MM.1S (cell line): ENCODE data around the gene CCT5.
"Not testable (repeated sequence)": the region's sequence is repeated elsewhere in the genome, so short reads cannot be mapped to it uniquely, and the experiment has no call there.

Experiments used
- DNase-seq: peaks from one replicate; pipeline ENCODE4 v3.0.0-alpha.2; 2015
- H2AFZ ChIP-seq: fragments of 300-600 bp; sonication (generic); 2 replicates; pipeline ENCODE4 v1.6.0; 2016; ENCODE audit warnings: antibody characterized with exemption, low read length
- H3F3A ChIP-seq: fragments of 300-600 bp; sonication (generic); 2 replicates; pipeline ENCODE4 v1.6.1; 2016; ENCODE audit warnings: mild to moderate bottlenecking, antibody characterized with exemption, low read length, moderate library complexity, mixed read lengths; ENCODE audit not compliant: insufficient read depth
- H3K27ac ChIP-seq: fragments of 300-600 bp; sonication (generic); 2 replicates; pipeline ENCODE4 v1.5.1; 2016; ENCODE audit warnings: mild to moderate bottlenecking, low read length
- H3K27me3 ChIP-seq: fragments of 300-600 bp; sonication (generic); replicated peaks from 2 replicates; pipeline ENCODE4 v1.6.0; 2016; ENCODE audit warnings: low read length; ENCODE audit not compliant: insufficient read depth
- H3K36me3 ChIP-seq: fragments of 300-600 bp; sonication (generic); replicated peaks from 2 replicates; pipeline ENCODE4 v1.6.1; 2016; ENCODE audit warnings: mild to moderate bottlenecking, low read length, mixed read lengths; ENCODE audit not compliant: insufficient read depth
- H3K4me1 ChIP-seq: fragments of 300-600 bp; sonication (generic); 2 replicates; pipeline ENCODE4 v1.6.1; 2016; ENCODE audit warnings: low read length, mixed read lengths
- H3K4me2 ChIP-seq: fragments of 300-600 bp; sonication (generic); 2 replicates; pipeline ENCODE4 v1.6.0; 2016; ENCODE audit warnings: low read depth, low read length
- H3K4me3 ChIP-seq: fragments of 300-600 bp; sonication (generic); 2 replicates; pipeline ENCODE4 v1.5.1; 2016; ENCODE audit warnings: low read length, mixed read lengths
- H3K79me2 ChIP-seq: fragments of 300-600 bp; sonication (generic); 2 replicates; pipeline ENCODE4 v1.6.1; 2016; ENCODE audit warnings: mixed run types, low read length, mixed read lengths
- H3K9ac ChIP-seq: fragments of 300-600 bp; sonication (generic); 2 replicates; pipeline ENCODE4 v1.6.1; 2016; ENCODE audit warnings: low read length, mixed read lengths
- H3K9me2 ChIP-seq: fragments of 300-600 bp; sonication (generic); replicated peaks from 2 replicates; pipeline ENCODE4 v1.6.1; 2016; ENCODE audit warnings: mild to moderate bottlenecking, low read length, mixed read lengths; ENCODE audit not compliant: insufficient read depth
- H3K9me3 ChIP-seq: fragments of 300-600 bp; sonication (generic); replicated peaks from 2 replicates; pipeline ENCODE4 v1.6.1; 2016; ENCODE audit warnings: mild to moderate bottlenecking, low read length, mixed read lengths; ENCODE audit not compliant: insufficient read depth
- H4K20me1 ChIP-seq: fragments of 300-600 bp; sonication (generic); 2 replicates; pipeline ENCODE4 v1.6.1; 2016; ENCODE audit warnings: mild to moderate bottlenecking, low read length, moderate library complexity, mixed read lengths; ENCODE audit not compliant: insufficient read depth
- EZH2 ChIP-seq: fragments of 300-600 bp; sonication (generic); optimal IDR thresholded peaks from 2 replicates; pipeline ENCODE3; 2017; ENCODE audit warnings: low read depth, mild to moderate bottlenecking, antibody characterized with exemption, low read length, mixed read lengths
- EZH2phosphoT487 ChIP-seq: fragments of 300-600 bp; sonication (generic); IDR thresholded peaks from 2 replicates; pipeline ENCODE4 v1.6.1; 2018; ENCODE audit warnings: antibody characterized with exemption, low read length
- TF ChIP-seq, protein P1 (sequence below): fragments of 300-600 bp; sonication (generic); IDR thresholded peaks from 2 replicates; pipeline ENCODE4 v1.5.1; 2016; ENCODE audit warnings: antibody characterized with exemption, low read length, mixed read lengths

Gene CCT5

DNA sequence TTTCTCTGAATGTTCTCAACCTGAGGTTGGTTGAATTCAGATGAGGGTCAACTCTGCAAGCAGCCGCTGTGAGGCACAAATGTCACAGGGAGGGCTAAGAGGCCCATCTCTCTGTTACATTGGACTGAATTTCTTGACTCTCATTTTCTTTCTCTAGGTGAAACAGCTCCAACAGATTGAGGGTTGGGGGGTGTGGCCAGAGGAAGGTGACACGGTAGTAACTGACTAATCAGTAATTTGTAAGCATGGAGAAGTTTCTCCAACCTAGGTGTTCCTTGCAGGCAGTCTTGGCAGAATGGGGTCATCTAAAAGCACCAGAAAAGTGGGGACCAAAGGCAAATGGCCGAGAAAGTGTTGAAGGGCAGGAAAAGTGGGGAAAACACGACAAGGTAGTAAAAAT lies 16.8 kb downstream of the CCT5 start:
- H3K9ac ChIP-seq, result no peak overlapping the region
- H3K4me3 ChIP-seq, result no peak overlapping the region
- H4K20me1 ChIP-seq, result no peaks in the 10 kb centered on the region
- no peak overlapping the region for H3K27ac ChIP-seq
- no peak overlapping the region for H3K4me2 ChIP-seq
- H3F3A ChIP-seq, result peaks cover 11% of the 10 kb centered on the region; the same call in 1 of the 2 replicates
- H3K9me2 ChIP-seq, result no peaks in the 10 kb centered on the region
- peaks cover 6% of the 10 kb centered on the region; the same call in 1 of the 2 replicates for H3K79me2 ChIP-seq
- H3K4me1 ChIP-seq, result no peaks in the 10 kb centered on the region
- peaks cover 11% of the 10 kb centered on the region for H3K36me3 ChIP-seq
- H3K27me3 ChIP-seq, result no peaks in the 10 kb centered on the region
- no peak overlapping the region for H2AFZ ChIP-seq
- no peaks in the 10 kb centered on the region for H3K9me3 ChIP-seq
- TF ChIP-seq EZH2, result no peak
- TF ChIP-seq, protein P1, sequence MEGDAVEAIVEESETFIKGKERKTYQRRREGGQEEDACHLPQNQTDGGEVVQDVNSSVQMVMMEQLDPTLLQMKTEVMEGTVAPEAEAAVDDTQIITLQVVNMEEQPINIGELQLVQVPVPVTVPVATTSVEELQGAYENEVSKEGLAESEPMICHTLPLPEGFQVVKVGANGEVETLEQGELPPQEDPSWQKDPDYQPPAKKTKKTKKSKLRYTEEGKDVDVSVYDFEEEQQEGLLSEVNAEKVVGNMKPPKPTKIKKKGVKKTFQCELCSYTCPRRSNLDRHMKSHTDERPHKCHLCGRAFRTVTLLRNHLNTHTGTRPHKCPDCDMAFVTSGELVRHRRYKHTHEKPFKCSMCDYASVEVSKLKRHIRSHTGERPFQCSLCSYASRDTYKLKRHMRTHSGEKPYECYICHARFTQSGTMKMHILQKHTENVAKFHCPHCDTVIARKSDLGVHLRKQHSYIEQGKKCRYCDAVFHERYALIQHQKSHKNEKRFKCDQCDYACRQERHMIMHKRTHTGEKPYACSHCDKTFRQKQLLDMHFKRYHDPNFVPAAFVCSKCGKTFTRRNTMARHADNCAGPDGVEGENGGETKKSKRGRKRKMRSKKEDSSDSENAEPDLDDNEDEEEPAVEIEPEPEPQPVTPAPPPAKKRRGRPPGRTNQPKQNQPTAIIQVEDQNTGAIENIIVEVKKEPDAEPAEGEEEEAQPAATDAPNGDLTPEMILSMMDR, result no peak
- DNase-seq, result no peak

DNA sequence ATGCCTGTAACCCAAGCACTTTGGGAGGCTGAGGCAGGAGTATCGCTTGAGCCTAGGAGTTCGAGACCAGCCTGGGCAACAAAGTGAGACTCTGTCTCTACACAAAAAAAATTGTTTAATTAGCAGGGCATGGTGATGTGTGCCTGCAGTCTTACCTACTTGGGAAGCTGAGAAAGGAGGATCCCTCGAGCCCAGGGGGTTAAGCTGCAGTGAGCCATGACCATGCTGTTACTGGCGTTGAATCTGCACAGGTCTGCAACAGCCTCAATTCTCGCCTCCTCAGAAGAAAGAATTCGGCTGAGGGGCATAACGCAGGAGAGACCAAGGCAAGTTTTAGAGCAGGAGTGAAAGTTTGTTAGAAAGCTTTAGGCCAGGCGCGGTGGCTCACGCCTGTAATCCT lies 18.0 kb downstream of the CCT5 start:
- Histone ChIP-seq H3K4me2 (no peak overlapping the region), H3K36me3 (peaks cover 7% of the 10 kb centered on the region), H4K20me1 (no peaks in the 10 kb centered on the region), H3K4me3 (no peak overlapping the region), H3F3A (peaks cover 10% of the 10 kb centered on the region; the same call in 1 of the 2 replicates), H3K9me2 (no peaks in the 10 kb centered on the region), H2AFZ (no peak overlapping the region), H3K9ac (no peak overlapping the region), H3K4me1 (no peaks in the 10 kb centered on the region), H3K79me2 (peaks cover 6% of the 10 kb centered on the region; the same call in 1 of the 2 replicates), H3K27ac (no peak overlapping the region), H3K27me3 (no peaks in the 10 kb centered on the region), H3K9me3 (no peaks in the 10 kb centered on the region)
- DNase-seq, result no peak
- TF ChIP-seq EZH2phosphoT487, result no peak
- TF ChIP-seq, protein P1, result no peak
- TF ChIP-seq EZH2, result no peak

DNA sequence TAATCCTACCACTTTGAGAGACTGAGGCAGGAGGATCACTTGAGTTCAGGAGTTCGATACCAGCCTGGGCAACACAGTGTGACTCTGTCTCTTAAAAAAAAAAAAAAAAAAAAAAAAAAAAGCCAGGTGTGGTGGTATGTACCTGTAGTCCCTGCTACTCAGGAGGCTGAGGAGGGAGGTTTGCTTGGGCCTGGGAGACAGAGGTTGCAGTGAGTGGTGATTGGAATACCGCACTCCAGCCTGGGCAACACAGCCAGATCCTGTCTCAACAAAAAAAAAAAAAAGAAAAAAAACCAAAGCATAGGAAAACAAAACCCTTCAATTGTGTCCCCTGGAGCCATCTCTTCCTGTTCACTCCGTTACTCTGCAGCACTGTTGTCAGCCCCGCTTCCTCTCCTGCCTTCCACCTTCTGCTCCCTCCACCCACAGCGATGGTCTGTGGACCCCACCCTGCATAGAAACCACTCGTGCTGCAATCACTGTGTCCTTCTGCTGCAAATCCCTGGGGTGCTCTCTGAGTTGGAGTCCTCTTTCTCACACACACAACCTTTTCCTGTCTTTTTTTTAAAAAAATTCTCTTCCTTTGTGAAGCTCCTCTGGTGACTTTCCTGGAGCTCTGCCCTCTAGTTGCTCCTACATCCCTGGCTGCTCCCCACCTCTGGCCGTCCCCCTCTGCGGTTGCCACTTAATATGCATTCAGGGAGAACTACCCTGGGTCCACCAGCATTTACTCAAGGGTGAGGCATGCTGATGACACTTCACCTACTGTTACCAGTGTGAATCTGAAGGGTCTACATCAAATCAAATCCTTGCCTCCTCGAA lies 22.2 kb downstream of the CCT5 start:
- Histone ChIP-seq H3K4me1 (no peaks in the 10 kb centered on the region), H4K20me1 (no peaks in the 10 kb centered on the region), H2AFZ (no peak overlapping the region), H3K27ac (no peak overlapping the region), H3K9me2 (no peaks in the 10 kb centered on the region), H3K9ac (no peak overlapping the region), H3K4me3 (no peak overlapping the region), H3K4me2 (no peak overlapping the region), H3K27me3 (no peaks in the 10 kb centered on the region), H3F3A (no peaks in the 10 kb centered on the region), H3K36me3 (no peaks in the 10 kb centered on the region), H3K9me3 (no peaks in the 10 kb centered on the region), H3K79me2 (no peaks in the 10 kb centered on the region)
- no peak for TF ChIP-seq EZH2
- no peak for TF ChIP-seq EZH2phosphoT487
- TF ChIP-seq, protein P1, result no peak
- DNase-seq, result no peak

DNA sequence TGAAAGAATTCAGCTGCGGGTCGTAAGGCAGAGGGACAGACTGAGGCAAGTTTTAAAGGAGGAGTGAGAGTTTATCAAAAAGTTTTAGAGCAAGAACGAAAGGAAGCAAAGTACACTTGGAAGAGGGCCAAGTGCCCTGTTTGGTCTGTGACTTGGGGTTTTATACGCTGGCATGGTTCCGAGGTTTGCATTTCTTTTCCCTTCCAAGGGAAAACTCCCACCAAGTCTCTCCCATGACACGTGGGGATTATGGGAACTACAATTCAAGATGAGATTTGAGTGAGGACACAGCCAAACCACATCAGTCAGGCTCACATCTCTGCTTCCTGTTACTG lies 22.8 kb downstream of the CCT5 start:
- H3F3A ChIP-seq, DNase-seq, H4K20me1 ChIP-seq, H2AFZ ChIP-seq, H3K27me3 ChIP-seq, H3K27ac ChIP-seq, H3K79me2 ChIP-seq, H3K9ac ChIP-seq, H3K9me3 ChIP-seq, H3K9me2 ChIP-seq, H3K36me3 ChIP-seq, H3K4me2 ChIP-seq, H3K4me3 ChIP-seq, H3K4me1 ChIP-seq: not testable (repeated sequence)
